K562 (cell line): Measurements from ENCODE around the gene PDZK1IP1.

ENCODE experiments used
- CBX3 ChIP-seq, 2 experiments: IDR thresholded peaks; 1 replicate in 1 of 2; 2 replicates in 1 of 2; pipeline ENCODE4 v1.6.1; 2012; ENCODE audit warnings: inconsistent platforms in 2 of 2, low read length in 2 of 2, borderline replicate concordance in 1 of 2, control low read depth in 1 of 2
- CC2D1A ChIP-seq: fragments of 450-650 bp; IDR thresholded peaks from 2 replicates; pipeline ENCODE4 v1.6.1; 2017; ENCODE audit warnings: mild to moderate bottlenecking
- CTCF ChIP-seq, 3 experiments: IDR thresholded peaks in 2 of 3; conservative IDR thresholded peaks in 1 of 3; 2 replicates each; pipeline ENCODE4 v1.5.1; 2011 to 2012; ENCODE audit warnings: low read length in 3 of 3, mild to moderate bottlenecking in 3 of 3, control low read depth in 2 of 3, improper control_type of control experiment in 1 of 3, inconsistent platforms in 1 of 3, low read depth in 1 of 3, mixed read lengths in 1 of 3, moderate library complexity in 1 of 3; ENCODE audit not compliant: insufficient read depth in 2 of 3
- FOXP1 ChIP-seq: sonication (generic); formaldehyde crosslinking; IDR thresholded peaks from 2 replicates; pipeline ENCODE4 v1.8.0; 2022; ENCODE audit warnings: mild to moderate bottlenecking, missing genetic modification reagents
- HDGF ChIP-seq: fragments of 450-650 bp; IDR thresholded peaks from 2 replicates; pipeline ENCODE4 v1.6.1; 2016
- PATZ1 ChIP-seq: fragments of 250-450 bp; sonication (Bioruptor Pico); IDR thresholded peaks from 2 replicates; pipeline ENCODE4 v1.5.0; 2020; ENCODE audit warnings: mild to moderate bottlenecking, borderline replicate concordance
- ZNF384 ChIP-seq: IDR thresholded peaks from 2 replicates; pipeline ENCODE4 v1.6.1; 2012; ENCODE audit warnings: low read depth, low read length, improper control_type of control experiment

- TF ChIP-seq CC2D1A: no peak
- no peak for TF ChIP-seq CTCF (IDR thresholded peaks at IDR 0.05 in 2 of 3, conservative IDR thresholded peaks at IDR 0.05 in 1 of 3; ENCODE audit: insufficient read depth in 2 of 3, low read depth in 1 of 3, low read length in 3 of 3)
- TF ChIP-seq HDGF: peak; percentile 49; the same call in 1 of the 2 replicates
- TF ChIP-seq FOXP1 (CRISPR knock-in tag): no peak
- TF ChIP-seq CBX3 (IDR thresholded peaks at IDR 0.05; ENCODE audit: borderline replicate concordance in 1 of 2, low read length in 2 of 2): no peak
- TF ChIP-seq PATZ1 (CRISPR knock-in tag): no peak
- TF ChIP-seq ZNF384: no peak
Measured at GRCh38 chr1:47223921-47224675, 34.3 kb upstream of the PDZK1IP1 start.
